Activated CD8-positive, alpha-beta memory T cell treated with anti-CD3 and anti-CD28 coated beads for 4 hours (primary cell): Measurements from ENCODE around the gene ERC1.
"Not testable (repeated sequence)": the region's sequence is repeated elsewhere in the genome, so short reads cannot be mapped to it uniquely, and the experiment has no call there.

Experiments used
- DNase-seq, 2 donors: peaks; one replicate each; pipeline ENCODE4 v3.0.0-alpha.2; 2020; ENCODE audit warnings: low read depth in 2 of 2

ERC1 gene

GRCh38 chr12:981961-982360, 9.1 kb upstream of the ERC1 start:
- no peak for DNase-seq

DNA sequence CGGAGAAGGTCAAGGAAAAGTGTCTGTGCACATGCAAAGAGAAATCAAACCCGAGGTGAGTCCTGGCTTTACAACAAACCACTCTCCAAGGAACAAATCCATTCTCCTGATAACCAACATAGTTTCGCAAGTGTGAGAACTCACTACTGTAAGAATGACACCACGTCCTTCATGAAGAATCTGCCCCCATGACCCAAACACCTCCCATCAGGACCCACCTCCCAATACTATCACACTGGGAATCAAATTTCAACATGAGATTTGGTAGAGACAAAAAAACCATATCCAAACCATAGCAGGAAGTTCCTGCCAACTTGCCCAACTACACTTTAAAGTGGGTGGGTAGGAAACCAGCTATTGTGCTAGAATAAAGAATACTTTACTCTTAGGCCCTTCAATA, 2.4 kb upstream of the ERC1 start:
- DNase-seq = no peak

DNA sequence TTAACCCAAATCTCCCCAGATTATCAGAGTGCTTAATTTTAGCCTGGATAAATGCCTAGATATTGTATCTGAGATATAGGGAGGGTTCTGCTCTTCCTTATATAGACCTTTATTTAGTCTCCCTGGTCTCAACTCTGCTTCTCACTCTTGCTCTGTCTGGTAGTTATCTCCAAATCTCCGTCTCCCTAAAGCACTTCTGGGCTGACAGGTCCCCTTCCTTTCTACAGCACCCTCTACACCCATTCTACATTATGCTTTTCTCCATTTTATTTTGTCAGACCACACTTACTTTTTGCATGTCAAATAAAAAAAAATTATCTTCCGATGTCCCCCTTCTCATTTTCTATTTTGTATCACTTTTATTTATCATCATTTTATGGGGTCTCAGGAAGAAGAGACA, 2.0 kb upstream of the ERC1 start:
- no peak for DNase-seq

- DNase-seq = peak; percentile 1 to 7
Measured at GRCh38 chr12:989751-990660, 1.0 kb upstream of the ERC1 start.

DNA sequence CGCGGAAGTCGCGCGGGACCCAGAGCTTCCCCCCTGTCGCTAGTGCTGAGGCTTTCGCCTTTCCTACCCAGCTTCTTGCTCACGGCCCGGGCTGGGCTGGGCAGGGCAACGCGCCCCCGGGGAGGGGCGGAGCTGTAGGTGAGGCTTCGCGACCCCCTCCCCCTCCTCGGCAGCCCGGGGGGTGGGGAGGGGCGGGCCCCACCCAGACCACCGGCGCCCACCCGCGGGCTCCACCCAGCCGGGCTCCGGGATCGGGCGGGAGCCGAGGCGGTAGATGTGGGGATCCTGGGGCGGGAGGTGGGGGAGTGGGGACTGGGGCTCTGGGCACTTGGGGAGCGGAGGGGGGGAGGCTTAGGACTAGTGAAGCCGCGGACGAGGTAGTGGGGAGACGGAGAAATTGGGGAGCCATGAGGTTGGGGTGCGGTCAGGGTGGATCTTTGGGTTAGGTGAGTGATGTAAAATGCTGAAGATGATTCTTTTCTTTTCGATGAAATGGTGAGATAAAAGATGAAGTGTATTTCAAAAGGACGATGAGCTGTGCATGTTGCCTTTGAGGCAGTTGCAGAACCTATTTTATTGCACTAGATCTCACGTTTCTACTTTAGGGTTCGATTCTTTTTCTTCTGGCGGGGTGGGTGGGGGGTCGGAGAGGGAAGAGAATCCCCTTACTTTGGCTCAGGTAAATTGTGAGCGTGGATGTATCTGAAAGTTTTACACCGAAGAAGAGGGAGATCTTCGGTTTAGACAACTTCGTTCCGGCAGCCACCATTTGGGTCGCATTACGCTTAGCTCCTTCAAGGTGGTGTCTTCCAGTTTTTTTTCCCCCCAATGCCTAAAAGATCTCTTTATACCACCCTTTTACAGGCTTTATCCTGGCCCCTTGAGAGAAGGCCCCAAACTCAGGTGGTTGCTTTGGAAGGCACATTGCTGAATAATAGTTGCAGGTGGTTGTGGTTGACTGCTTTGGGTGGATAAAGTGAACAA, 619 bp downstream of the ERC1 start:
- peak in 1 of 2 donors; percentile 31 for DNase-seq

DNA sequence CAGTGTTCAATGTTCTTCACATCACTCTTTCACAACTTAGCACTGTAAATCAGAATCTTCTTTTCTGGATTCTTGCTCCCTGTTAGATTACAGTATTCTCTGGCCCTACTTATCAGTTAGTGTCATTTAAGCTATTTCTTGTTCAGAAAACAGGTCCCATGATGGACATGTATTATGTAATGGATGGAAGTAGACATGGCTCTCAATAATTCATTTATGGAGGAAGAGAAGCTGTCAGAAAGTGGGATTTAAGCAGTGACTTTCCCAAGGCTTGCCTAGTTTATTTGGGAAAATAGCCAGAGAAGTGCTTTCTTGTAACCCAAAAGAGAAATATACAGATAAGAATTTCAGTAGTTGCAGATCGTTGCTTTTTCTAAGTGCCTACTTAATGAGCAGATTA, 1.6 kb downstream of the ERC1 start:
- no peak for DNase-seq

GRCh38 chr12:996881-997280, 5.9 kb downstream of the ERC1 start:
- no peak for DNase-seq

DNA sequence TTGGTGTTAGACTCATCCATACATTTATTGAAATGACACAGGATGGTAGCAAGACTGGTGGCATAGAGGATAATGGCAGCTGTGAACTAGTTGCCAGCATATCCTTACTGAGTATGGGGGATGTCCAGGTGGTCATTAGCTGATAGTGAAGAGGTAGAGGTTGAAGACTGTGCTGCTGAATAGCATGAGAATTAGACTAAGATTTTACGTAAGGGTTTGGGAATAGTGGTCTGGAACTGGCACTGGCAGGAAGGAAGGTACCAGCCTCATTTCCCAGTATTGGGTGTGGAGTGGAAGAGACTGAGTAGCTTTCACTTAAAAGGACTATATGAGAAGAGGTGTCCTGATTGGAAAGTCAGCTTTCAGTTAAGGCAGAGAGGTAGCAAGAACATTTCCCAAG, 6.5 kb downstream of the ERC1 start:
- DNase-seq = no peak

- no peak for DNase-seq
Measured at GRCh38 chr12:998020-998874, 7.2 kb downstream of the ERC1 start.

DNA sequence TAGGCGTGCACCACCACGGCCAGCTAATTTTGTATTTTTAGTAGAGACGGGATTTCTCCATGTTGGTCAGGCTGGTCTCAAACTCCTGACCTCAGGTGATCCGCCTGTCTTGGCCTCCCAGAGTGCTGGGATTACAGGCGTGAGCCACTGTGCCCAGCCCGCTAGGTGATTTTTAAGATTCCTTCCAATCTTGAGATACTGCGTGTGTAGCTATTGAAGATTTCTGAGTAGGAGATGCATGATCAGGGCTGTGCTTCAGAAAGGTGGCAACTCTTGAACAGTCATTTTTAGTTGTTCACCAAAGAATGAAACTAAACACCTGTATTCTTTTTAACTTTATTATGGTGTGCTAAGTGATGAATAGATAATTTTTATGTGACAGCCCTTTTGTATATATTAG, 8.7 kb downstream of the ERC1 start:
- DNase-seq = not testable (repeated sequence)

DNA sequence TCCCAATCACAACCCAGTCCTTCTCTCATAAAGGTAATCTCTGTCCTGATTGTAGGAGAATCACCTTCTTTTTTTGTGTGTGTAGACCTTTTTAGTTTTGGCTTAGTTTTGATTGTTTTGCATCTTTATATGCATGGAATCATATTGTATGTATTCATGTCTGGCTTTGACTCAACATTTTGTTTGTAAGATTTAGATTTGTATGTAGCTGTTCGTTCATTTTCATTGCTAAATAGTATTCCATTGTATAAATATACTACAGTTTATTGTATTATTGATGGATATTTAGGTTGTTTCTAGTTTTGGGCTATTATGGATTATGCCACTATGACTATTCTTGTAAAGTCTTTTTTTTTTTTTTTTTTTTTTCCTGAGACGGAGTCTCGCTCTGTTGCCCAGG, 10.5 kb downstream of the ERC1 start:
- DNase-seq = no peak

DNA sequence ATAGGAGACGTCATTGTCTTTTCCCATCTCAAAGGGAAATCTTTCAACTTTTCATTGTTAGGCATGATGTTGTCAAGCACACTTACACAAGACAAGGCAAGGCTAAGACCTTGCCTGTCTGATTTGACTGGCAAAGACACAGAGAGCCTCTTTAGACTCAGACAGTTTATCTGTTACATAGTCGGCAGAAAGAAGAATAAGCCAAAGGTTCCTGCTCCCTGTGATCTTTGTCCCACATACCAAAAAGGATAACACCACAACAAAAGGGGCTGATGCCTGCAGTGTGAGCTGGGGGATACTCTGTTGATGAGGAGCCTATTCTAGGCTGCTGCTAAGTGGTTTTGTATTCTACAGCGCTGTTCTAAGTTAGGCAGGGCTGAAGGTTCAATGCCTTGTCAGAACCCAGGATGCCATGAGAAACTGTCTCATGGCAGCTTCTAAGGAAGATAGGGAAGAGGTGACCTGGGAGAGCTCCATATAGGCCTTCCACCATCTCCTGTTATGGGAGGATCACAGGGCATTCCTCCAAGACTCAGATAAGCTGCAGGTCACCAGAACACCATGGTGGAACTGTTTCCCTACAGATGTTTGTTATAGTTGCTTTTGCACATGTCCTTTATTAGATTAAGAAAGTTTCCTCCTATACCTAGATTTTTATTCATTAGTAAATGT, 12.7 kb downstream of the ERC1 start:
- DNase-seq = no peak

- DNase-seq = no peak
Measured at GRCh38 chr12:1006255-1006654, 15.2 kb downstream of the ERC1 start.

DNA sequence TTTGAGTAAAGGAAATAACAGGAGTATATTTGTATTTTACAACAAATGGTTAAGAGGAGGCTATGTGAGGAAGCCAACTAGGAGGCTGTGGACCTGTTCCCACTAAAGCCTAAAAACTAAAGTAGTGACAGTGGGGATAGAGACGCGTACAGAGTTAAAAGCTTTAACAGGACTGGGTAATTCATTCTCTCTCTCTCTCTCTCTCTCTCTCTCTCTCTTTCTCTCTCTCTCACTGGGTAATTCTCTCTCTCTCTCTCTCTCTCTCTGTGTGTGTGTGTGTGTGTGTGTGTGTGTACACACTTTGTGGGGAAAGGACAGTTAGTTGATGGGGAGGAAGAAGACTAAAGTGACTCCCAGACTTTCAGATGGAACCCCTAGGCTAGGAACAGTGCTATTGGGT, 16.3 kb downstream of the ERC1 start:
- no peak for DNase-seq

DNA sequence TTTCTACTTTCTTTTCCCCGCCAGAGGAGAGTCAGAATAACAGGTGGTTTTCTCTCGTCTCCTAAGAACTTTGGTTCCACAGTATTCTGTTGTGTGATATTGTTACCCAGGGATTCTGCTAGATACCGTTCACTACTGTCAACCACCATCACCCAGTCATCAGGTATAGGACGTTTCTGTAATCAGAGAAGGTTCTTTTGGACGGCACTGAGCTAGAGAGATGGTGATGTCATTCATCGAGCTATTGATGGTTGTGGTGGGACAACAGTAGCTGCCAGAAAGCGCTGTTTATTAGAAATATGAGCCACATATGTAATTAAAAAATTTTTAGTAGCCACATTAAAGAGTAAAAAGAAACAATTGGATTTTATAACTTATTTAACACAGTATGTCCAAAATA, 17.0 kb downstream of the ERC1 start:
- DNase-seq = no peak

DNA sequence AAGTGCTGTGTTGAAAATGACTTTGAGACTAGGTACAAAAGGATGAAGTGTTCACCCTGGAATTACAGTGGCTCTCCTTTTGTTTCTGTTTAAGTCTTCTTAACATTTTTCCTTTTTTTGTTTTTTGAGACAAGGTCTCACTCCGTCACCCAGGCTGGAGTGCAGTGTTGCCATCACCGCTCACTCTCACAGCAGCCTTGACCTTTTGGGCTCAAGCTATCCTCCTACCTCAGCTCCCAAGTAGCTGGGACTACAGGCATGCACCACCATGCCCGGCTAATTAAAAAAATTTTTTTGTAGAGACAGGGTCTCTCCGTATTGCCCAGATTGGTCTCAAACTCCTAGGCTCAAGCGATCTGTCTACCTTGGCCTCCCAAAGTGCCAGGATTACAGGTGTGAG, 20.1 kb downstream of the ERC1 start:
- DNase-seq = no peak

DNA sequence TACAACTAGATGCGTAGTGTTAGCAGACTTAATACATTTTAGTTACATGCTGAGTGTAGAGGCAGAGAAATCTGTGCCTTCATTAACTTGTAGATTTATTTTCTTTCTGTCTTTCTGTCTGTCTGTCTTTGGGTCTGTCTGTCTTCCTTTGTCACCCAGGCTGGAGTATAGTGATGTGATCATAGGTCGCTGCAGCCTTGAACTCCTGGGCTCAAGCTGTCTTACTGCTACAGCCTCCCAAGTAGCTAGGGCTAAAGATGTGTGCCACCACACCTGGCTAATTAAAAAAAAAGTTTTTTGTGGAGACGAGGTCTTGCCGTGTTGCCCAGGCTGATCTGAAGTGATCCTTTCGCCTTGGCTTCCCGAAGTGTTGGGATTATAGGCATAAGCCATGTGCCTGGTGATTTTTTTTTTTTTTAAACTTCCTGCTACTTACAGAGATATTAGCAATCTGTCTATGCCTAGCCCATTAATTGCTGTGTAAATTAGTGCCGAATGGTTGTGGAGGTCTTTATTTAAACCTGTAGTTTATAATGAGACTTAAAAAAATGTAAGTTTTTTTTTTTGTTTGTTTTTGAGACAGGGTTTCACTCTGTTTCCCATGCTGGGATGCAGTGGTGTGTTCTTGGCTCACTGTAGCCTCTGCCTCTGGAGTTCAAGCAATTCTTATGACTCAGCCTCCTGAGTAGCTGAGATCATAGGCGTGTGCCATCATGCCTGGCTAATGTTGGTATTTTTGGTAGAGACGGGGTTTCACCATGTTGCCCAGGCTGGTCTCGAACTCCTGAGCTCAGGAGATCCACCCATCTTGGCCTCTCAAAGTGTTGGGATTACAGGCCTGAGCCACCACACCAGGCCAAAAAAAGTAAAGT, 22.8 kb downstream of the ERC1 start:
- no peak for DNase-seq

DNA sequence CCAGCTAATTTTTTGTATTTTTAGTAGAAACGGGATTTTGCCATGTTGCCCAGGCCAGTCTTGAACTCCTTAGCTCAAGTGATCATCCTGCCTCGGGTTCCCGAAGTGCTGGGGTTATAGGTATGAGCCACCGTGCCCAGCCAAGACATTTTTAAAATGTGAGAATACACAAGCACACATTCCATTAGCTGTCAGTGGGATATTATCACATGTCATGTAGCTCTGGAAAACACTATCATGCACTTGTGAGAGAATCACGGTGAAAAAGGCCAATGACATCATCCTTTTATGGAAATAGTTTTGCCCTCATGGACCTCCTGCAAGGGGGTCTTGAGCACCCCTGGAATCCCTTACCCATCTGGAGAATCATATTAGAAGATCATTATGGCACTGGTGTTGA, 28.3 kb downstream of the ERC1 start:
- DNase-seq = no peak

DNA sequence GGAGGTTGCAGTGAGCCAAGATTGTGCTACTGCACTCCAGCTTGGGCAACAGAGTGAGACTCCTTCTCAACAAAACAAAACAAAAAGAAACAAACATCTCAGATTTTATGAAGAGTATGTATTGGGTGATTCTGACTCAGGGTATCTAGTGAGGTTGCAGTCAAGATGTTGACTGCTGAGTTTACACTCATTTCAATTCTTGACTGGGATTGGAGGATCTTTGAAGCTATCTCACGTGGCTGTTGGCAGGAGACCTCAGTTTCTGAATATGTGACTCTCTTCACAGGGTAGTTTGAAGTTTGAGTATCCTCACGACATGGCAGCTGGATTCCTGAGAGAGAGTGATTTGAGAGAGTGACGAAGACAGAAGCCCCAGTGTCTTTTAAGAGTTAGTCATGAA, 29.4 kb downstream of the ERC1 start:
- DNase-seq = no peak
